DMS79 (cell line): ENCODE measurements around the gene SFTPD.

Source experiments
- DNase-seq: peaks from one replicate; lab custom pipeline; 2025; lab: John Stamatoyannopoulos, UW

Gene SFTPD

DNA sequence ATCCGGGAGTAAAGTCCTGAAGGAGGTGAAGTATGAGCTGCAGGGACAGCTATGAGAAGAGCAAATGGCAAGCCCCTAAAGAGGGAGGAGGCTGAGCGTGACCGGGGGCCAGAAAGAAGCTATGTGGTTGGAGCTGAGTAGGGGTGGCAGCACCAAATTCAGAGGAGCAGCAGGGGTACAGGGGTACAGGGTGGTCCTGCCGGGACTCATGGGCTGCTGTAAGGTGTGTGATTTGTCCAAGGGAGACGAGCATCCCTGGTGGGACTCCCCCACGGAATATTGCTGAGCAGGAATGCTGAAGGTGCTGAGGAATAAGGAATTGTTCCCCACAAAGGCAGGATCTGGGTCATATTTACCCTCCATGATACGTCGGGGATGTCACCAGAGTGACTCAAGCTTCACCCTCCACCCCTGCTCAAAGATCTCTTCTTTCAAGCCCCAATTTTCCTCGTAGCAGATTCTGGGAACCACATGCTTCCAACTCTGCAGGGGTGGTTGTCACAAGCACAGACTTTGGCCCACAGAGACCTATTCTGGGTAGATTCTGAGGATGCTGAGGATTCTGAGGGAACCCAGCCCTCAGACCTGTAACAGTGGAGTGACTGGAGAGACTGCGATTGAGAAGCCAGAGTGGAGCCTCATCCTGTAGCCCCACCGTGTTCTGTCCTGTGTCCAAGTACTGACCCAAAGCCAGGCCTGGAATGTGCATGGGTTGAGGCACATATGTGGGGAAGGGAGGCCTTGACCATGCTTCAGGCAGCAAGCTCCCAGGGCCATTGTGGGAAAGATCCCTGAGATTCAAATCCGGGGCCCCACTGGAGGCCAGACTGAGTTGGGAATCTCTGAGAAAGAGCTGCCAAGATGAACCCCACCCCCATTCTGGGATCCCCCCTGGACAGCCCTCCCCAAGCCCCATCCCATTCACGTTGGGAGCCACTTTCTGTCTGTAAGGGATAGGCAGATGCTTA lies 4.2 kb downstream of the SFTPD start:
- no peak for DNase-seq

DNA sequence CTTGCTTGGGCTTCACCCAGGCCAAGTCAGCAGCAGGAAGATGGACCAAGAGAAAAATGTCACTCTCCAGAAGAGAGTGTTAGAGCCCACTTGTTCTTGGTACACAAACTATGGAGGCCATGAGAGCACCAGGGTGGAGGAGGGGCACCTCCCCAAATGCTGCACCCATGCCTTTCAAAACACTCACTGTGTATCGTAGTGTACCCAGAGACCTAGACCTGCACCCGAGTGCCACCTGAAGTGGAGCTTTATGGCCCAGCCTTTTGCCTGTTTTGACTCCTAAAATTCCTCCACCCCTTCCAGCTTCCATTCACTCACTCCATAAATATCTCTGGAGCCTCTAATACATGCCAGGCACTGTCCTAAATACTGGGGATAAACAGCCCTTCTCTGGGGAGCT lies 5.0 kb downstream of the SFTPD start:
- no peak for DNase-seq

DNA sequence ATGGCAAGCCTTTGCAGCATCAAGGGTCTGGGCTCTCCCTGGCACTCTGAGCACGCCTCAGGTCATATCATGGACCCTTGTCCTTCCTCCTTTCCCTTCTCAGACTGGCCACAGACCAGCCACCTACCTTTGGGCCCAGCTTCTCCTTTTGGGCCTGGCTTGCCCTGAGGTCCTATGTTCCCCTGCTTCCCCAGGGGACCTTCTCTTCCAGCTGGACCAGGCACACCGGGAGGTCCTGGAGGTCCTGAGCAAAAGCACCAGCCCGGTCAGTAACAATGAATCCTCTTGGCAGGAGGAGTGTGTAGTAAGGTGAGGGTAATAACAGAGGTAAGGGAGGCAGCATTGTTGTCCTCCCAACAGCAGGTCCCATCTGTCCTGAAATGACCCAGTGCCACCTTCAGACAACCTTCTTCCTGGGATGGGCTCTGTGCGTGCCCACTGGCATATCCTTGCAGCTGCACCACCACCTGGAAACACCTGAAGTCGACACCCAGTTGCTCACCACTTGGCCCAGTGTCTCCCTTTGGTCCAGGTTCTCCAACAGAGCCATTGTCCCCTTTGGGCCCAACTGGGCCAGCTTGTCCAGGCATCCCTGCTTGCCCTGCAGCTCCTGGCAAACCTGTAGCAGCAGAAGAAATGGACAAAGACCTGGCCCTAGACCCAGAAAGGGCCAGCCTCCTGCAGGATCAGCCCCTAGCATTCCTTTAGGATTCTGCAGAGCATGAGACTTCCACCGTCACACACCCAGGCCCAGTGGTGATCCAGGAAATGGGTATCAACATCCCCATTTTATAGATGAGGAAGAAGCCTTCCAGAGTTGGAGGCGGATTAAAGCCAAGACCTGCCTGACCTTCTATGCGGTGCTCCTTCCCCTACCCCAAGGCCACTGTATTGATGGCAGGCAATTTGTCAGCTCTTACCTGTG lies 6.4 kb downstream of the SFTPD start:
- DNase-seq = no peak

- DNase-seq = no peak
Measured at GRCh38 chr10:79941585-79942210, 7.2 kb downstream of the SFTPD start.

GRCh38 chr10:79941146-79941545 lies 7.8 kb downstream of the SFTPD start:
- DNase-seq = no peak

GRCh38 chr10:79940431-79940830 lies 8.5 kb downstream of the SFTPD start:
- no peak for DNase-seq

DNA sequence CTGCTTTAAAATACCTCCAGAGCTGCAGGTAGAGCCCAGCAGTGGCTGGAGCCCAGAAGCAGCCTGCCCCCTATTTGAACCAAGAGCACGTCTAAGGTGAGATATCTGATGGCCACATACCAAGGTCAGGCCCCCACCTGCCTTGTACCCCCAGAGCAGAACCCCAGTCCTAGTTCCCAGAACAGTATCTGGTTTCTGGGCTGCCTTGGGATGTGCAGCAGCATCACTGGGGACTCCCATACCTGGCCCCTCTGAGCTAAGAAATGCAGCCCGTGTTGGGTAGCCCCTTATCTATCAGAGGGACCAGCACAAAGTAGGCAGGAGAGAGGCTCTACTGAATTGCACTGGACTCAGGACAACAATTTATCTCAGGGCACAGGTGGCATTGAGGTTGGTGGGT lies 8.9 kb downstream of the SFTPD start:
- DNase-seq = no peak

DNA sequence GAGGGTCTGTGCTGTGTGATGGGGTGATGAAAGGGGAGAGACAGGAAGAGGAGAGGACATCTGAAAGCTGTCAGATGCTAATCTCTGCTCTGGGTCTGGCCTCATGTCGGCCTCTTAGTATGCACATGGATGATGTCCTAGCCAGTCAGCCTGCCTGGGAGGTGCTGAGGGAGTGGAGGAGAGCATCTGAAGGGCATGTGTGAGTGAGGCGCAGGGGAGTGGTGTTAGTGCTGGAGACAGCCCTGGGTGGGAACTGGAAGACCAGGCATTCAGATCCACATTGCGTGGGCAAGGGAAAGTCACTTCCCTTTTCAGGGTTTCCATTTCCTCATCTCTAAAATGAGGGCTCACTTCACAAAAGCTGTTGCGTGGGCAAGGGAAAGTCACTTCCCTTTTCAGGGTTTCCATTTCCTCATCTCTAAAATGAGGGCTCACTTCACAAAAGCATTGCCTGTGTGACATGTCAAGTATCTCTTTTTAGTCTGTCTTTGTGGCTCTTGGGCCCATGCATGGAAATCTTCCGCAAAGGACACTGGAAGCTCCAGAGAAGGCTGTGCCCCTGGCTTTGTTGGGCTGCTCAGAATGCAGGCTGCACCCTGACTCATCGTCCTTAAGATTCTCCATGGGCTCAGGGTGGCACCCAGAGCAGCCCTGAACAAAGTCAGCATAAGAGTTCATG lies 10.0 kb downstream of the SFTPD start:
- no peak for DNase-seq

DNA sequence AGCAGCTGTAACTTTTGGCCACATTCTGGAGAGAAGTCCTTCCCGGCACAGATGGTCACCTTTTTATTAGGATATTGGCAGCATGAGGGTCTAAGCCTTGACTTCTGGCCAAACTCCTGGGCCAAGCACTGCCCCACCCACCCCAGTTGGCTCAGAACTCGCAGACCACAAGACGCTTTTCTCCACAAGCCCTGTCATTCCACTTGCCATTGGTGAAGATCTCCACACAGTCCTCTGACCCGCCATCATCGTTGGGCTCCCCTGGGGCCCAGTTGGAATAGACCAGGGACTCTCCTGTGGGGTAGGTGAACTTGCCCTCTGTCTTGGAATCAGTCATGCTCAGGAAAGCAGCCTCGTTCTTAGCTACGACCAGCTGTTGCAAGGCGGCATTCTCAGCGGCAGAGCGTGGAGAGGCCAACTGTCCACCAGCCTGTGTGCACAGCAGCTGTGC lies 11.2 kb downstream of the SFTPD start:
- DNase-seq = no peak

DNA sequence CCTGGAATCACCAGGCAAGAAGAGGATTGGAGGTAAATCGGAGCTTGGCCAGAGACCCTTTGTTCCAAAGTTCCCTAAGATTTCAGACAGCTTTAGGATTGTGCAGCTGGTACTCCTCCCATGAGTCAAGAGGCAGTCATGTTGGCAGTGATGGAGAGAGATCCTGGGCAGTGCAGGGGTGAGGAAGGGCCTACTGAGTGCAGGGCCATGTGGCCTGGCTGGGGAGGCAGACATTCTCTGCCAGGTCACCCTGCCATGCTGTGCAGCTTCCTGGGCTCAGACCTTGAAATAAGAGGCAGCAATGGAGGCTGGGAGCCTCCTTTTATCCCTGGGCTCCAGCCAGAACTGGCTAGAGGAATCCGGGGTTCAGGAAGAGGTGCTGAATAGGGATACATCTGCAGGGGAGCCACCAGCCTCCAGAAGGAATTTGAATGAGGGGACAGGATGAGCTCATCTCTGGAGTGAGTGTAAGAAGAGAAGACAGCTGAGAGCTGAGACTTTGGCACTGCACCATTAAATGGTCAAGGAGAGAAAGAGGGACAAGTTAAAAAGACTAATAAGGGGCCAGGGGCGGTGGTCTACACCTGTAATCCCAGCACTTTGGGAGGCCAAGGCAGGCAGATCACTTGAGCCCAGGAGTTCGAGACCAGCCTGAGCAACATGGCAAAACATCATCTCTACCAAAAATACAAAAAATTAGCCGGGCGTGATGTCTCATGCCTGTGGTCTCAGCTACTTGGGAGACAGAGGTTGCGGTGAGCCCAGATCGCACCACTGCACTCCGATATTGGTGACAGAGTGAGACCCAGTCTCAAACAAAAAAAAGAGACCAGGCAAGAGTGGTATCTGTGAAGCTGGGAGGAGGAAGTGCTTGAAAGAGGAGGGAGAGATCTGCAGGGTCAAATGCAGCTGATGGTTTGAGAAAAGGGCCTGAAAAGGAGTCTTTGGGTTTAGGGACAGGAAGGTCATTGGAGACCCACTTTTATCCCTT lies 12.0 kb downstream of the SFTPD start:
- DNase-seq = no peak

GRCh38 chr10:79933961-79934360 lies 14.9 kb downstream of the SFTPD start:
- no peak for DNase-seq

DNA sequence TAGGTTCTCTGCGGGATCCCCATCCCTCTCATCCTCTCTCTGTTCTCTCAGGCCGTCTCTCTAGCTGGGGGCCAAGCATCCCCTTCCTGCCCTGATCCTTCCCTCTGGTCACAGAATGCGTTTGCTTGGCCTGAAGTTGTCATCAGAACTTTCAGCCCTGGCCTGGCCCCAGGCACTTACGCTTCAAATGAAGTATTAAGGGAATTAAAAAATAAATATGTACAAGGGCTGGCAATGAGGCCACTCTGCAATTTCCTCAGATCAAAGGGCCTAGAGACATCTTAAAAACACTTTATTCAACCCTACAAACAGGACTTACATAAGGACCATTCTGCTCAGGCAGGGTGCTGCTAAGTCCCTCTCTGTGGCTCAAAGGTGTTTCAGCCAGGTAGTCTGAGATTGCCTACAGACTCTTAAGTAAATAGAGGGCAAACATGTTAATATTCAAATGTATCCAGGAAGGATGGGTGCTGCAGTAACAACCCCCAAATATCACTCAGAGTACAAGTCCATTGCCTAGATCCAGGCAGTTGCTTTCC lies 16.0 kb downstream of the SFTPD start:
- no peak for DNase-seq

DNA sequence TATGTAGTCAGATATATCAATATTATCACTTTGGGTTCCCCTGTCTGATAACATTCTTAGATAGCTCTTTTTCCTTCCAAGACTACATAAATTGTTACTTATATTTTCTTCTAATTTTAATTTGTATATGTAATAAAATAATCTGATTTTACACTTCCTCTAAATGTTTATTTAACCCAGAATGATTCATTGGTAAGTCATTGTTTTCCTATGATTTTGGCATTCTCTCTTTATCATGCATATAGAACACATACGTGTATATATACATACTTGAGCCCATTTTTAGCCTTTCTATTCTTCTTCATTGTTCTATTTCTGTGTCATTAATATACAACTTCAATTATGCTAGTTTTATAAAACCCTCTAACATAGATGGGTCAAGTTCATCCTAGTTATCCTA lies 16.6 kb downstream of the SFTPD start:
- DNase-seq = no peak

GRCh38 chr10:79930751-79931150 lies 18.2 kb downstream of the SFTPD start:
- DNase-seq = no peak

- DNase-seq = no peak
Measured at GRCh38 chr10:79930267-79930666, 18.6 kb downstream of the SFTPD start.

DNA sequence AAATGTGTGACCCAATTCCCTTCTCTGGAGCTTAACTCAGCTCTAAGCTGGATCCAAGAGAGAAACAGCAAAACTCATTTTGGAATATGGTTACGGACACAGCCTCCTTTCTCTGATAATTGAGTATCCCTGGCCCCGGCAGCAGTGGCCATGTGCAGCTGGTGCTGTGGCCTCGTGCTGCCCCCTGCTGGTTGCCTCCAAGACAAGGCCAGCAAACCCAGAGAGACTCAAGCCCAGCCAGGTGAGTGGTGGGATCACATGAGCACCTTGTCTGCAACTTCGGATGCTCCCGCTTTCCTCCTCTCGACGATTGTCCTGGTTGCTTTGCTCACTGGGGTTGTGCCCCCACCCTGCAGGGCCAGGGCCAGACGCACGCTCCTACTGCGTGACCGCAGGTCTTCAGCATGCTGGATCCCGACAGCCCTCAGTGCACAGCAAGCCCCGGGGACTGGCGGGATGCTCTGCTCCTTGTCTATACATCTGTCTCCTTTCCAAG lies 19.4 kb downstream of the SFTPD start:
- DNase-seq = no peak

- DNase-seq = no peak
Measured at GRCh38 chr10:79928028-79928583, 20.8 kb downstream of the SFTPD start.

DNA sequence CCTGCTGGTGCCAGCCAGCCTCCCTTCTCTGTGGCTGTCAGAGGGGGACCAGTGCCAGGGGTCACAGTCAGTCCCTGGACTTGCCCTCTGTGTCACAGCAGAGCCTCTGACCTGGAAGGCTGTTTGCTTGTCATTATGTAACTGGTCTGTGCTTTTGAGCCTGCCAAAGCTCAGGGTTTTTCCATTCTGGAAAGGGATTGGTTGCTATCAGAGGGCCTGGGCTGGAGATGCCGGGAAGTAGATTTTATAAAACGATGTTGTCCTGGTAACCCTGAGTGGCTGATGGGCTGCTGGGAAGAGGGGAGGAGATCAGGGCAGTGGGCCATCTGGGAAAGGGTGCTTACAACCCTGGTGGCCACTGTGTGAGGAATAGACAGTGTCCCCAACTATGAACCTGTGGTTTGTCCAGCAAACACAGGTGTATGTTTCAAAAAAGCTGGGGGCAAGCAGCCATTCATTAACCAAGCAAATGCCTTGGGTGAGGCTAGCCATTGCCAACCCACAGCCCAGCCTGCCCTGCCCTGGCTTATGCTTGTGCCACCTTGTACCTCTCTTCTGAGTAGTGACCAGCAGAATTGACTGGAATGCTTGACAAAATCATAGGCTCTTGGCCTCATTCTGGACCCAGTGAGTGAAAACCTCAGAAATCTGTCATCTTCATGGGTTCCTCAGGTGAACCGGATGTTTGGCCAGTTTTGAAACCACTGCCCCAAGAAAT lies 21.6 kb downstream of the SFTPD start:
- DNase-seq = no peak

GRCh38 chr10:79926037-79926436 lies 22.9 kb downstream of the SFTPD start:
- DNase-seq = no peak
